Neural progenitor cell (in vitro differentiated cells): ENCODE data around the gene IKBKE. TPM values are rescaled to one million over a fixed set of nuclear protein-coding genes. Genes with fewer than 3 reads are reported as not detected.

ENCODE experiments used
- DNase-seq: peaks from one replicate; pipeline ENCODE4 v3.0.0-alpha.2; 2016; ENCODE audit warnings: low spot score
- H2AFZ ChIP-seq: fragments of 200-600 bp; sonication (generic); replicated peaks from 2 replicates; pipeline ENCODE4 v1.6.1; 2016; ENCODE audit warnings: antibody characterized with exemption
- H3F3A ChIP-seq: fragments of 200-600 bp; sonication (generic); 2 replicates; pipeline ENCODE4 v1.6.1; 2016; ENCODE audit warnings: antibody characterized with exemption, low read depth
- H3K27ac ChIP-seq: fragments of 200-600 bp; sonication (generic); 2 replicates; pipeline ENCODE4 v1.5.1; 2016; ENCODE audit warnings: mild to moderate bottlenecking
- H3K27me3 ChIP-seq: fragments of 200-600 bp; sonication (generic); 2 replicates; pipeline ENCODE4 v1.6.1; 2016; ENCODE audit warnings: mild to moderate bottlenecking, moderate library complexity
- H3K36me3 ChIP-seq: fragments of 200-600 bp; sonication (generic); 2 replicates; pipeline ENCODE4 v1.5.1; 2016
- H3K4me1 ChIP-seq: fragments of 200-600 bp; sonication (generic); 2 replicates; pipeline ENCODE4 v1.6.1; 2016; ENCODE audit warnings: mixed run types
- H3K4me2 ChIP-seq: fragments of 200-600 bp; sonication (generic); 2 replicates; pipeline ENCODE4 v1.6.1; 2016
- H3K4me3 ChIP-seq: fragments of 200-600 bp; sonication (generic); 2 replicates; pipeline ENCODE4 v1.5.1; 2016
- H3K79me2 ChIP-seq: fragments of 200-600 bp; sonication (generic); 2 replicates; pipeline ENCODE4 v1.6.1; 2016; ENCODE audit warnings: low read depth
- H3K9ac ChIP-seq: fragments of 200-600 bp; sonication (generic); 2 replicates; pipeline ENCODE4 v1.6.1; 2016
- H3K9me3 ChIP-seq: fragments of 200-600 bp; sonication (generic); 2 replicates; pipeline ENCODE4 v1.5.1; 2016; ENCODE audit warnings: low read depth
- H4K20me1 ChIP-seq: fragments of 200-600 bp; sonication (generic); 2 replicates; pipeline ENCODE4 v1.6.1; 2016; ENCODE audit warnings: low read depth
- H3K27ac Mint-ChIP-seq: 3 replicates; pipeline ENCODE4 v1.8.0; 2021; ENCODE audit warnings: mixed read lengths
- H3K27me3 Mint-ChIP-seq: 2 replicates; pipeline ENCODE4 v1.8.0; 2022; ENCODE audit warnings: low read depth, mild to moderate bottlenecking, inconsistent platforms, moderate library complexity, mixed read lengths; ENCODE audit not compliant: insufficient read depth
- H3K36me3 Mint-ChIP-seq: 3 replicates; pipeline ENCODE4 v1.8.0; 2021; ENCODE audit warnings: mixed read lengths
- H3K4me1 Mint-ChIP-seq: 3 replicates; pipeline ENCODE4 v1.8.0; 2021; ENCODE audit warnings: mixed read lengths
- H3K4me3 Mint-ChIP-seq: 3 replicates; pipeline ENCODE4 v1.8.0; 2021; ENCODE audit warnings: mild to moderate bottlenecking, moderate library complexity, mixed read lengths
- H3K9me3 Mint-ChIP-seq: 3 replicates; pipeline ENCODE4 v1.8.0; 2020; ENCODE audit warnings: mixed read lengths
- CTCF ChIP-seq: fragments of 200-600 bp; sonication (generic); IDR thresholded peaks from 2 replicates; pipeline ENCODE4 v1.5.1; 2017; ENCODE audit warnings: antibody characterized with exemption, mild to moderate bottlenecking
- EZH2 ChIP-seq: fragments of 200-600 bp; sonication (generic); IDR thresholded peaks from 2 replicates; pipeline ENCODE4 v1.6.1; 2017; ENCODE audit warnings: antibody characterized with exemption, mild to moderate bottlenecking, moderate library complexity
- EZH2phosphoT487 ChIP-seq: fragments of 200-600 bp; sonication (generic); IDR thresholded peaks from 2 replicates; pipeline ENCODE4 v1.6.1; 2017; ENCODE audit warnings: antibody characterized with exemption
- total RNA-seq: library from RNA; depleted of rRNA; stranded (reverse); fragments of >200 nt; gene quantifications from 2 replicates; pipeline ENCODE4 v1.2.3, GENCODE V29; 2015; ENCODE audit warnings: low replicate concordance

Gene IKBKE
- total RNA-seq, 1 donor from 2014 or later, result 0.26 TPM

GRCh38 chr1:206470692-206471414 is 577 bp downstream of the IKBKE start:
- Histone ChIP-seq H3K36me3 (no peaks in the 10 kb centered on the region), H3K27ac (no peak overlapping the region), H3K27me3 (no peaks in the 10 kb centered on the region), H4K20me1 (no peaks in the 10 kb centered on the region), H3K4me1 (peaks cover 41% of the 10 kb centered on the region), H3F3A (peaks cover 3% of the 10 kb centered on the region), H2AFZ (peak overlapping the region; percentile 89), H3K4me3 (peak overlapping the region; percentile 48), H3K9me3 (no peaks in the 10 kb centered on the region), H3K4me2 (peak overlapping the region; percentile 89), H3K79me2 (no peaks in the 10 kb centered on the region), H3K9ac (no peak overlapping the region)
- Mint-ChIP-seq H3K36me3 (peaks cover 10% of the 10 kb centered on the region), H3K27me3 (peaks cover 6% of the 10 kb centered on the region), H3K4me1 (peaks cover 61% of the 10 kb centered on the region), H3K27ac (no peak overlapping the region), H3K4me3 (peak overlapping the region; percentile 79), H3K9me3 (no peaks in the 10 kb centered on the region)
- TF ChIP-seq CTCF (no peak), EZH2phosphoT487 (no peak), EZH2 (no peak)
- DNase-seq, result peak; percentile 38

- no peak overlapping the region for H3K9ac ChIP-seq
- Mint-ChIP-seq H3K4me3 (peak overlapping the region; percentile 79), H3K27ac (peak overlapping the region; percentile 32), H3K4me1 (peaks cover 61% of the 10 kb centered on the region), H3K36me3 (peaks cover 11% of the 10 kb centered on the region), H3K9me3 (no peaks in the 10 kb centered on the region), H3K27me3 (peaks cover 6% of the 10 kb centered on the region)
- H3K79me2 ChIP-seq, result no peaks in the 10 kb centered on the region
- no peaks in the 10 kb centered on the region for H4K20me1 ChIP-seq
- no peaks in the 10 kb centered on the region for H3K9me3 ChIP-seq
- no peaks in the 10 kb centered on the region for H3K27me3 ChIP-seq
- H2AFZ ChIP-seq, result no peak overlapping the region
- peak overlapping the region; percentile 89 for H3K4me2 ChIP-seq
- no peaks in the 10 kb centered on the region for H3K36me3 ChIP-seq
- peaks cover 3% of the 10 kb centered on the region for H3F3A ChIP-seq
- no peak overlapping the region for H3K27ac ChIP-seq
- no peak overlapping the region for H3K4me3 ChIP-seq
- TF ChIP-seq EZH2phosphoT487, result no peak
- TF ChIP-seq EZH2, result no peak
- no peak for TF ChIP-seq CTCF
- peaks cover 41% of the 10 kb centered on the region for H3K4me1 ChIP-seq
- no peak for DNase-seq
Observed at GRCh38 chr1:206471415-206471801, 1.1 kb downstream of the IKBKE start.

GRCh38 chr1:206472024-206472423 is 1.7 kb downstream of the IKBKE start:
- Histone ChIP-seq H2AFZ (no peak overlapping the region), H3K27me3 (no peaks in the 10 kb centered on the region), H3K36me3 (no peaks in the 10 kb centered on the region), H3F3A (peaks cover 3% of the 10 kb centered on the region), H3K27ac (no peak overlapping the region), H3K79me2 (no peaks in the 10 kb centered on the region), H3K4me2 (peak overlapping the region; percentile 31), H4K20me1 (no peaks in the 10 kb centered on the region), H3K4me3 (no peak overlapping the region), H3K9me3 (no peaks in the 10 kb centered on the region), H3K9ac (no peak overlapping the region), H3K4me1 (peaks cover 41% of the 10 kb centered on the region)
- Mint-ChIP-seq H3K4me1 (peaks cover 57% of the 10 kb centered on the region), H3K27ac (no peak overlapping the region), H3K9me3 (no peaks in the 10 kb centered on the region), H3K27me3 (peaks cover 6% of the 10 kb centered on the region), H3K4me3 (peak overlapping the region; percentile 79), H3K36me3 (peaks cover 13% of the 10 kb centered on the region)
- TF ChIP-seq CTCF, result no peak
- TF ChIP-seq EZH2, result no peak
- no peak for TF ChIP-seq EZH2phosphoT487
- no peak for DNase-seq
